HG03378 (cell line): ENCODE data around the gene HOATZ.

ENCODE experiments used
- ATAC-seq: cut with Tn5 transposase; IDR thresholded peaks from one replicate; pipeline ENCODE4 v1.9.1; 2021; ENCODE audit warnings: mild to moderate bottlenecking, moderate library complexity; ENCODE audit not compliant: unreplicated experiment

HOATZ gene

GRCh38 chr11:111548525-111548924 is 33.9 kb downstream of the HOATZ start:
- ATAC-seq: no peak

GRCh38 chr11:111549196-111549868 is 34.8 kb downstream of the HOATZ start:
- ATAC-seq: no peak

GRCh38 chr11:111549869-111550203 is 35.3 kb downstream of the HOATZ start:
- no peak for ATAC-seq

- no peak for ATAC-seq
Measured at GRCh38 chr11:111550258-111550657, 35.7 kb downstream of the HOATZ start.

GRCh38 chr11:111554532-111554931 is 40.0 kb downstream of the HOATZ start:
- ATAC-seq: no peak

GRCh38 chr11:111555255-111555654 is 40.7 kb downstream of the HOATZ start:
- no peak for ATAC-seq

- no peak for ATAC-seq
Measured at GRCh38 chr11:111557425-111558111, 43.0 kb downstream of the HOATZ start.

GRCh38 chr11:111559800-111560464 is 45.4 kb downstream of the HOATZ start:
- ATAC-seq: no peak

GRCh38 chr11:111560800-111561199 is 46.2 kb downstream of the HOATZ start:
- no peak for ATAC-seq

GRCh38 chr11:111561306-111561705 is 46.7 kb downstream of the HOATZ start:
- no peak for ATAC-seq

- no peak for ATAC-seq
Measured at GRCh38 chr11:111561791-111562325, 47.3 kb downstream of the HOATZ start.

- ATAC-seq: no peak
Measured at GRCh38 chr11:111562692-111563389, 48.3 kb downstream of the HOATZ start.

- ATAC-seq: peak; percentile 50
Measured at GRCh38 chr11:111565114-111565720, 50.6 kb downstream of the HOATZ start.

- ATAC-seq: no peak
Measured at GRCh38 chr11:111566324-111566723, 51.7 kb downstream of the HOATZ start.

- ATAC-seq: no peak
Measured at GRCh38 chr11:111569476-111569875, 54.9 kb downstream of the HOATZ start.

- ATAC-seq: no peak
Measured at GRCh38 chr11:111570796-111571195, 56.2 kb downstream of the HOATZ start.

- ATAC-seq: no peak
Measured at GRCh38 chr11:111571829-111572501, 57.4 kb downstream of the HOATZ start.

GRCh38 chr11:111572581-111572980 is 58.0 kb downstream of the HOATZ start:
- no peak for ATAC-seq

GRCh38 chr11:111573821-111574249 is 59.3 kb downstream of the HOATZ start:
- ATAC-seq: no peak
